ENCODE measurements around the gene SMYD3. TPM values are rescaled to one million over a fixed set of nuclear protein-coding genes. Genes with fewer than 3 reads are reported as not detected.

SMYD3 gene
- total and polyA plus RNA-seq, 2 of the 4 experiments (the other 2 are of a cell fraction), result 26.5 to 37.6 TPM

- no peaks in the 10 kb centered on the region for H3K27me3 ChIP-seq (ENCODE audit: control insufficient read depth, insufficient read depth, low read length)
- no peak overlapping the region for H4K91ac ChIP-seq (ENCODE audit: insufficient read depth, low read depth, low read length)
- no peak overlapping the region for H3K18ac ChIP-seq (ENCODE audit: low read depth, low read length)
- DNase-seq (no peak), ATAC-seq (ENCODE audit: low read depth) (no peak)
- CTCF ChIA-PET, result no interaction called here
- no peaks in the 10 kb centered on the region for H3K36me3 ChIP-seq (ENCODE audit: control insufficient read depth, insufficient read depth, low read length)
- H2AFZ ChIP-seq (replicated peaks; ENCODE audit: low read length, poor library complexity), result no peak overlapping the region
- H4K8ac ChIP-seq (ENCODE audit: low read depth in 2 of 2, low read length in 2 of 2), result no peak overlapping the region
- no peak overlapping the region for H3K27ac ChIP-seq (ENCODE audit: insufficient read depth, low read length)
- no TSS peak for BruUV-seq (replicated peaks)
- POLR2A ChIA-PET (ENCODE audit: unreplicated experiment), result no interaction called here
- H3K9ac ChIP-seq (ENCODE audit: low read depth, low read length), result no peak overlapping the region
- no peak overlapping the region for H3K56ac ChIP-seq (ENCODE audit: extremely low read depth, insufficient read depth, low read length)
- peaks cover 4 to 13% of the 10 kb centered on the region in 2 experiments; a peak in 3 of 4 replicates for H3K79me1 ChIP-seq (ENCODE audit: low read depth in 1 of 2, low read length in 2 of 2)
- H2AK5ac ChIP-seq (ENCODE audit: low read depth, low read length), result no peak overlapping the region; the same call in 1 of the 2 replicates
- H3K4me2 ChIP-seq (ENCODE audit: low read depth, low read length), result no peak overlapping the region
- no peak for TF ChIP-seq MXI1 (IDR thresholded peaks at IDR 0.05; ENCODE audit: borderline replicate concordance, low read depth, low read length)
- TF ChIP-seq CEBPB (IDR thresholded peaks at IDR 0.05; ENCODE audit: low read depth, low read length), result no peak
- TF ChIP-seq FOS (IDR thresholded peaks at IDR 0.05; ENCODE audit: low read depth, low read length), result no peak
- no peak for TF ChIP-seq USF2 (IDR thresholded peaks at IDR 0.05; ENCODE audit: low read depth, low read length)
- no peak for TF ChIP-seq RAD21 (IDR thresholded peaks at IDR 0.05; ENCODE audit: low read length)
- TF ChIP-seq CTCF (conservative IDR thresholded peaks at IDR 0.05; ENCODE audit: low read depth, low read length), result no peak
- TF ChIP-seq RFX5 (IDR thresholded peaks at IDR 0.05; ENCODE audit: low read depth, low read length), result no peak
- TF ChIP-seq NFE2L2 (IDR thresholded peaks at IDR 0.05; ENCODE audit: low read depth, low read length), result no peak
- TF ChIP-seq BHLHE40 (IDR thresholded peaks at IDR 0.05; ENCODE audit: low read depth, low read length), result no peak
- no peak for TF ChIP-seq MAZ (IDR thresholded peaks at IDR 0.05; ENCODE audit: borderline replicate concordance, low read depth, low read length)
- TF ChIP-seq CHD1 (IDR thresholded peaks at IDR 0.05; ENCODE audit: low read depth, low read length), result no peak
- TF ChIP-seq ELK1 (IDR thresholded peaks at IDR 0.05; ENCODE audit: borderline replicate concordance, low read depth, low read length), result no peak
- intact Hi-C loops (cut with micrococcal nuclease) (no loop called here), dilution Hi-C loops (cut with HindIII; ENCODE audit: low sequenced_read_pairs, unreplicated experiment) (no loop called here), in situ Hi-C loops (cut with MboI; ENCODE audit: low sequenced_read_pairs) (loop anchor here (10.0 kb wide), 3 partner anchors 344 to 1304 kb away; partner anchors contain the start of gene KIF26B)
- H3K23ac ChIP-seq (ENCODE audit: low read depth, low read length), result no peak overlapping the region
- no peaks in the 10 kb centered on the region for H3K4me1 ChIP-seq (ENCODE audit: control insufficient read depth, insufficient read depth, low read length)
- no peak overlapping the region for H3K4me3 ChIP-seq (ENCODE audit: insufficient read depth, low read depth, low read length)
- H2BK5ac ChIP-seq (ENCODE audit: low read depth, low read length, poor library complexity, severe bottlenecking), result no peak overlapping the region
- H4K20me1 ChIP-seq (ENCODE audit: insufficient read depth, low read length), result peaks cover 3% of the 10 kb centered on the region; the same call in 1 of the 2 replicates
- no peak overlapping the region for H2BK20ac ChIP-seq (ENCODE audit: low read depth, low read length)
- H2BK120ac ChIP-seq (ENCODE audit: low read depth, low read length), result no peak overlapping the region
- H3K9me1 ChIP-seq (ENCODE audit: insufficient read depth, low read length), result no peaks in the 10 kb centered on the region
- H4K5ac ChIP-seq (ENCODE audit: low read depth, low read length), result no peak overlapping the region
- H3K9me3 ChIP-seq (ENCODE audit: control insufficient read depth, insufficient read depth, low read length), result no peaks in the 10 kb centered on the region
- H2BK15ac ChIP-seq (ENCODE audit: low read depth, low read length), result no peak overlapping the region
- H2AK9ac ChIP-seq (replicated peaks; ENCODE audit: low read depth, low read length, poor library complexity), result no peak overlapping the region
- no peak overlapping the region for H3K4ac ChIP-seq (ENCODE audit: low read depth, low read length)
- no peak overlapping the region for H3K14ac ChIP-seq (replicated peaks; ENCODE audit: low read depth, low read length)
- 100% methylated on average over 3 of the region's 14 CpGs; no CpG with 5 or more reads in 1 of the 2 experiments for WGBS, 2 experiments (ENCODE audit: extremely low coverage in 2 of 2, insufficient read length in 1 of 2)
Observed at GRCh38 chr1:246459221-246459620, 47.9 kb downstream of the SMYD3 start.
